H1 (cell line): ENCODE data around the gene THADA. TPM values are rescaled to one million over a fixed set of nuclear protein-coding genes. Genes with fewer than 3 reads are reported as not detected.

ENCODE experiments used
- ATF3 ChIP-seq: IDR thresholded peaks from 2 replicates; pipeline ENCODE4 v1.6.1; 2011; ENCODE audit warnings: low read depth, mild to moderate bottlenecking, low read length; ENCODE audit not compliant: insufficient read depth
- CHD1 ChIP-seq: IDR thresholded peaks from 2 replicates; pipeline ENCODE4 v1.6.1; 2012; ENCODE audit warnings: low read depth, low read length, improper control_type of control experiment
- CHD2 ChIP-seq: IDR thresholded peaks from 2 replicates; pipeline ENCODE4 v1.6.1; 2012; ENCODE audit warnings: low read length, improper control_type of control experiment
- CTCF ChIP-seq, 3 experiments: IDR thresholded peaks; 1 replicate in 2 of 3; 2 replicates in 1 of 3; pipeline versions ENCODE4 v1.5.1 to v1.6.1; 2011; ENCODE audit warnings: low read length in 3 of 3, mild to moderate bottlenecking in 3 of 3, inconsistent platforms in 2 of 3, low read depth in 1 of 3, moderate library complexity in 1 of 3; ENCODE audit not compliant: insufficient read depth in 1 of 3; ENCODE audit errors: control extremely low read depth in 1 of 3
- E2F6 ChIP-seq: IDR thresholded peaks from 2 replicates; pipeline ENCODE4 v1.6.1; 2012; ENCODE audit warnings: inconsistent platforms
- GTF2F1 ChIP-seq: IDR thresholded peaks from 2 replicates; pipeline ENCODE4 v1.6.1; 2012; ENCODE audit warnings: low read depth, low read length, improper control_type of control experiment, borderline replicate concordance
- KDM4A ChIP-seq: IDR thresholded peaks from one replicate; pipeline ENCODE4 v1.7.1; 2012; ENCODE audit warnings: low read depth, mild to moderate bottlenecking, moderate library complexity, low read length, inconsistent platforms; ENCODE audit not compliant: severe bottlenecking
- MAX ChIP-seq: IDR thresholded peaks from 2 replicates; pipeline ENCODE4 v1.6.1; 2012; ENCODE audit warnings: inconsistent platforms
- POLR2A ChIP-seq, 2 experiments: IDR thresholded peaks; 1 replicate in 1 of 2; 2 replicates in 1 of 2; pipeline ENCODE4 v1.6.1; 2011; ENCODE audit warnings: low read depth in 2 of 2, low read length in 2 of 2, mild to moderate bottlenecking in 2 of 2; ENCODE audit errors: control extremely low read depth in 1 of 2
- RBBP5 ChIP-seq: IDR thresholded peaks from 2 replicates; pipeline ENCODE4 v1.7.1; 2012; ENCODE audit warnings: low read depth, mild to moderate bottlenecking, inconsistent platforms, low read length, moderate library complexity, borderline replicate concordance
- RFX5 ChIP-seq: IDR thresholded peaks from 2 replicates; pipeline ENCODE4 v1.6.1; 2011; ENCODE audit warnings: low read depth, low read length, improper control_type of control experiment, borderline replicate concordance
- SAP30 ChIP-seq: fragments of 300-600 bp; sonication (generic); IDR thresholded peaks from 2 replicates; pipeline ENCODE4 v1.7.1; 2012; ENCODE audit warnings: low read length, moderate library complexity, mild to moderate bottlenecking, inconsistent platforms; ENCODE audit not compliant: insufficient read depth, insufficient replicate concordance
- SP2 ChIP-seq: IDR thresholded peaks from 2 replicates; pipeline ENCODE4 v1.6.1; 2012; ENCODE audit warnings: mild to moderate bottlenecking, low read length, inconsistent platforms
- SP4 ChIP-seq: IDR thresholded peaks from 2 replicates; pipeline ENCODE4 v1.6.1; 2012; ENCODE audit warnings: low read length, inconsistent platforms
- SRF ChIP-seq: IDR thresholded peaks from 2 replicates; pipeline ENCODE4 v1.6.1; 2011; ENCODE audit warnings: mild to moderate bottlenecking, low read depth, low read length, moderate library complexity
- TBP ChIP-seq: IDR thresholded peaks from 2 replicates; pipeline ENCODE4 v1.6.1; 2011; ENCODE audit warnings: low read depth, low read length, improper control_type of control experiment
- TCF12 ChIP-seq: IDR thresholded peaks from 2 replicates; pipeline ENCODE4 v1.6.1; 2011; ENCODE audit warnings: low read depth, mild to moderate bottlenecking, low read length
- TEAD4 ChIP-seq: IDR thresholded peaks from 2 replicates; pipeline ENCODE4 v1.6.1; 2012; ENCODE audit warnings: low read depth, low read length, inconsistent platforms, mixed read lengths
- USF2 ChIP-seq: IDR thresholded peaks from 2 replicates; pipeline ENCODE4 v1.6.1; 2011; ENCODE audit warnings: low read length, improper control_type of control experiment
- polyA plus RNA-seq, 7 experiments: library from polyadenylated mRNA; depleted of rRNA in 3 of 7; stranded (reverse) in 5 of 7; unstranded in 2 of 7; fragments of >200 nt in 5 of 7; fragments of 200-250 nt in 2 of 7; gene quantifications; 1 replicate in 5 of 7; 2 replicates in 1 of 7; 4 replicates in 1 of 7; pipeline versions ENCODE4 v1.2.1 to v1.2.3, GENCODE V29; 2011 to 2013; ENCODE audit warnings: missing spikeins in 2 of 7, mixed read lengths in 2 of 7
- total RNA-seq: library from RNA; stranded (reverse); fragmentation: NEBNext Ultra II Directional; extraction: Animal tissue kit (Norgen Biotek cat#: 25700); gene quantifications from 2 replicates; pipeline ENCODE4 v1.2.1, GENCODE V29; 2021

THADA gene
- total and polyA plus RNA-seq, 2 of the 8 experiments (the other 6 are each of a cell fraction or from before 2014, with no cell fraction given): 22.4 to 26.8 TPM

- no peak for TF ChIP-seq SP2
- TF ChIP-seq SAP30: peak; percentile 24
- TF ChIP-seq CHD2: no peak
- TF ChIP-seq TEAD4: 0 out of 2 replicates have a peak, but pooled peaks have one; percentile 10
- no peak for TF ChIP-seq KDM4A
- TF ChIP-seq RBBP5: no peak; the same call in 1 of the 2 replicates
- TF ChIP-seq CHD1: no peak
- no peak for TF ChIP-seq E2F6
- no peak for TF ChIP-seq CTCF (IDR thresholded peaks at IDR 0.05; ENCODE audit: control extremely low read depth in 1 of 3, insufficient read depth in 1 of 3, low read depth in 1 of 3, low read length in 3 of 3)
- no peak for TF ChIP-seq TCF12
- TF ChIP-seq ATF3: no peak
- TF ChIP-seq SP4: no peak
- TF ChIP-seq TBP: no peak
- TF ChIP-seq RFX5: no peak
- TF ChIP-seq POLR2A (IDR thresholded peaks at IDR 0.05; ENCODE audit: control extremely low read depth in 1 of 2, low read depth in 2 of 2, low read length in 2 of 2): no peak
- TF ChIP-seq USF2: no peak
- no peak for TF ChIP-seq GTF2F1
- no peak for TF ChIP-seq SRF
- TF ChIP-seq MAX: peak; percentile 43
Measured at GRCh38 chr2:43219383-43220228, 376.2 kb downstream of the THADA start (continued).
